ENCODE data around the gene LARP4B. TPM values are rescaled to one million over a fixed set of nuclear protein-coding genes. Genes with fewer than 3 reads are reported as not detected.

The LARP4B gene
- total RNA-seq, 1 donor from 2014 or later: 30.8 TPM

Other genes starting within 250 kb of the LARP4B start
- 18.8 TPM for gene DIP2C, start 242.0 kb downstream of the LARP4B start, total RNA-seq
- 14.1 TPM for gene GTPBP4, start 56.7 kb upstream of the LARP4B start, total RNA-seq
- not detected for gene IDI2, start 94.2 kb upstream of the LARP4B start, total RNA-seq
- 31.8 TPM for gene IDI1, start 117.4 kb upstream of the LARP4B start, total RNA-seq
- gene WDR37, start 124.7 kb upstream of the LARP4B start, total RNA-seq: 12.5 TPM

Data from skeletal muscle tissue (tissue), 1 donor.